GF-D8 (cell line): ENCODE measurements around the gene PLA2G2A.
"Not testable (repeated sequence)": the region's sequence is repeated elsewhere in the genome, so short reads cannot be mapped to it uniquely, and the experiment has no call there.

Source experiments
- DNase-seq: peaks from one replicate; lab custom pipeline; 2025; lab: John Stamatoyannopoulos, UW

Gene PLA2G2A

GRCh38 chr1:19979494-19979977 is at the start of gene PLA2G2A:
Gene PLA2G2A, minus strand, starts transcription at chr1:19979618. Its CDS starts 845 bp downstream, at chr1:19978773.
- no peak for DNase-seq

DNA sequence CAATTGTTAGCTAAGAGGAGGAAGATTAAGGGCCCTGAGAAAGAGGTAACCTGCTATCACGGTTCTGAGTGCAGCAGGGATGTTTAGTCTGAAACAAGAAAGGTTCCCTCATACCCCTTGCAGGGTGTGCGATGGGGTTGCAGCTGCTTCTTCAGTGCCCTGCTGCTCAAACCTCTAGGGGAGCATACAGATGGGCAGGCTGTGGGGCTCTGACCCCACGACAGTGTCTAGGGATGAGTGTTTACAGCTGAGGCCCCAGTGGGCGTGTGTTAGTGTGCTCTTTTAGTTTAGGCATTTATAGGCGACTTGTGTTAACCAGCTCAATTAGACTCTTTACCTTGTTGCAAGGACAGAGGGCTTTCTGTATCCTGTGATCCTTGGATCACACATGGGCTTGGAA is 49.3 kb upstream of the PLA2G2A start:
- no peak for DNase-seq

GRCh38 chr1:20028125-20028524 is 48.7 kb upstream of the PLA2G2A start:
- no peak for DNase-seq

- DNase-seq, result no peak
Observed at GRCh38 chr1:20017741-20018140, 38.3 kb upstream of the PLA2G2A start.

DNA sequence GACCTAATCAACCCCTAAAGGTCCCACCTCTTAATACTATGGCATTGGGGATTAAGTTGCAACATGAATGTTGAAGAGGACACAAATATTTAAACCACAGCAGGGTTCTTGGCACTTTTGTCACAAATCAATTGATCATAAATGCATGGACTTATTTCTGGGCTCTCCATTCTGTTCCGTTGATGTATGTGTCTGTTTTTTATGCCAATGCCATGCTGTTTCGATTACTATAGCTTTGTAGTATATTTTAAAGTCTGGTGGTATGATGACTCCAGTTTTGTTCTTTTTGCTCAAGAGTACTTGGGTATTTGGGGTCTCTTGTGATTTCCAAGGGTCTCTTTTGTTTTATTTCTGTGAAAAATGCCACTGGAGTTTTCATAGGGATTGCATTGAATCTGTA is 34.7 kb upstream of the PLA2G2A start:
- DNase-seq, result no peak

DNA sequence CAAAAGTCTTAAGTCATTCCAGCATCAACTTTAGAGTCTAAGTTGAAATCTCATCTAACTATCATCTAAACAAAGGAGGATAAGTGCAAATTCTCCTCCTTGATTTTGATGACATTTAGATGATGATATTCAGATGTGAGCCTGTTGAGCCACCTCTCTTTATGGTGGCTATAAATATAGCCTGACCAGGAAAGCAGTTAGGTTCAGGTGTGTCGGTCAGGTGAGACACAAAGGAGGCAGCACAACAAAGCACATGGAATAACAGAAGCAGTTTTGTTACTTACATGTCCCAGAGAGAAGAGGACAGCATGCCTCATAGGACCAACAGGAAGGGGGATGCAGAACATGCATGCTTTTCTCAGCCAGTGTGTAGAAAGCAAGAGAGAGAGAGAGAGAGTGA is 30.6 kb upstream of the PLA2G2A start:
- no peak for DNase-seq

- DNase-seq, result no peak
Observed at GRCh38 chr1:20009212-20009611, 29.8 kb upstream of the PLA2G2A start.

DNA sequence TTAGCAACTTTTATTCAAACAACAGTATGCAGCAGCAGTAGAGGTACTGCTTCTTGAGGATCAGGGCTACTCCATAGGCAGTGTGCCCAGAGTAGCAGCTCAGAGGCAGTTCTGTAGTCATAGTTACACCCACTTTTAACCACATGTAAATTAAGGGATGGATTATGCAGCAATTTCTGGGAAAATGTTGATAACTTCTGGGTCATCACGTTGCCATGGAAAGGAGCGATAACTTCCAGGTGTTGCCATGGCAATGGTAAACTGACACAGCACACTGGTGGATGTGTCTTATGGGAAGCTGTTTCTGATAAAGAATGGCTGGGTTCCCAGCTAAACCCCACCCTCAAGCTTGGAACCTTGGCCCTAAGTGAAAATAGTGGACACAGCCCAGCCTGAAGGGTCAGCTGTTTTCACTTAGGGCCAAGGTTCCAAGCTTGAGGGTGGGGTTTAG is 29.0 kb upstream of the PLA2G2A start:
- no peak for DNase-seq

DNA sequence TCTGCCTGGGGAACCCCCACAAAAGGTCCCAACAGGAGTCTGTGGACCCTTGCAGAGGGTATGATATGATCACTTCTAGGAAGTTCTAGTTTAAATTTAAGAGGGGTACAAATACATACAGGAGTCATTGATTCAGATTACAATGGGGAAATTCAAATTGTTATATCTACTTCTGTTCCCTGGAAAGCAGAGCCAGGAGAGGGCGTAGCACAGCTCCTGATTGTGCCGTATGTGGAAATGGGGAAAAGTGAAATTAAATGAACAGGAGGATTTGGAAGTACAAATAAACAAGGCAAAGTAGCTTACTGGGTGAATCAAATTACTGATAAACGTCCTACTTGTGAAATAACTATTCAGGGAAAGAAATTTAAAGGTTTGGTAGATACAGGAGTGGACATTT is 19.4 kb upstream of the PLA2G2A start:
- not testable (repeated sequence) for DNase-seq

DNA sequence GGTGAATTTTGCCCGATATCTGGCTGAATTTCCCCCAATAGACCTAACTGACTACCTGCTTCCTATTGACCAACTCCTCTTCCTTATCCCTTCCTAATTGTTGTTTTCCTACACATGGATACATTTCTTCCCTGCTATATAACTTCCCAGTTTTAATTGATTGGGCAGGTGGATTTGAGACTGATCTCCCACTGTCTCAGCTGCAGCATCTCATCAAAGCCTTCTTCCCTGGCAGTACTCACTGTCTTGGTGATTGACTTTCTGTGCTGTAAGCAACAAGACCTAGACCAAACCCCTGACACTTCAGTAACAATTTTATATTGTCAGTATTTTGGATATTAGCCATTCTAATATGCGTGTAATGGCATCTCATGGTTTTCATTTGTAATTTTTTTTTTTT is 11.3 kb upstream of the PLA2G2A start:
- DNase-seq, result no peak

- DNase-seq, result not testable (repeated sequence)
Observed at GRCh38 chr1:19990182-19990582, 10.8 kb upstream of the PLA2G2A start.

GRCh38 chr1:19988267-19989006 is 9.0 kb upstream of the PLA2G2A start:
- no peak for DNase-seq

- DNase-seq, result no peak
Observed at GRCh38 chr1:19987719-19988118, 8.3 kb upstream of the PLA2G2A start.

DNA sequence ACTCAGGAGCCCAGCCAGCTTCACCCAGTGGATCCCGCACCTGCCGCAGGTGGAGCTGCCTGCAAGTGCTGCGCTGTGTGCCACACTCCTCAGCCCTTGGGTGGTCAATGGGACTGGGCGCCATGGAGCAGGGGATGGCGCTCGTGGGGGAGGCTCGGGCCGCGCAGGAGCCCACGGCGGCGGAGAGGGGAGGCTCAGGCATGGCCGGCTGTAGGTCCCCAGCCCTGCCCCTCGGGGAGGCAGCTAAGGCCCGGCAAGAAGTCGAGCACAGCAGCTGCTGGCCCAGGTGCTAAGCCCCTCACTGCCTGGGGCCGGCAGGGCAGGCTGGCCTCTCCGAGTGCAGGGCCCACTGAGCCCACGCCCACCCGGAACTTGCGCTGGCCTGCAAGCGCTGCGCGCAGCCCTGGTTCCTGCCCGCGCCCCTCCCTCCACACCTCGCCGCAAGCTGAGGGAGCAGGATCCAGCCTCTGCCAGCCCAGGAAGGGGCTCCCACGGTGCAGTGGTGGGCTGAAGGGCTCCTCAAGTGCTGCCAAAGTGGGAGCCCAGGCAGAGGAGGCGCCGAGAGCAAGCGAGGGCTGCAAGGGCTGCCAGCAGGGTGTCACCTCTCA is 5.1 kb upstream of the PLA2G2A start:
- not testable (repeated sequence) for DNase-seq

DNA sequence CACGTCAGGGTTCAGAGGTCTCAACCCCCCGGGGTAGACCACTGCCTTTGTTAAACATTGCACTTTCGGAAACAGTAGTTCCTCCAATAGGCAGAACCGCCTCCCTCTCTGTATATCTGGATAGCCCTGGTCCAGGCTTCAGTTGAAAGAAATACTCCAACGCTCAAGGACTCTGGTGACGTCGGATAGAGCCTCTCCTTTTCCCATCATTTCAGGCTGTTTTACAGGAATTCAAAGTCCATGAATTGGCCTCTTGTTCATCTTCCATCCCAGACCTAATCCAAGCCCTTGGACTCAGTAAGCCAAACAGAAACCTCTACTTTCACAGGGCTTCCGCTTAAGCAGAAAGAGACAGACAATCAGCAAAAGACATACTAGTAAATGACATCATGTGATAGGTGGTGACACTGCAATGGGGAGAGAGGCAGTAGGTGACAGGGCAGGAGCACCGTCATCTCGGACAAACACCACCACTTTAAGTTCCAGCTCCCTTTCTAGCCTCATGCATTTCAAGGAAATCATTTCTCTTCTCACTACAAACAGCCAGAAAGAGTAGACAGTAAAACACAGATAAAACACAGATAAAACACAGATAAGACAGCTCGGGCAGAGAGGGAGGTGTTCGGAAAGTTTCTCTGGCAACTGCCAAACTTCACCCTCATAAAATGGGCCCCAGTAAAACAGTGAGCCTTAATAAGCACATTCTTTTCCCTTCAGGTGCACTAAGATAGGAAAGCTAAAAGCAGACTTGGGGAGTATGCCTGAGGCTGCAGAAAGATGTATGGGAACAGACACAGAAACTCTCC is 2.3 kb upstream of the PLA2G2A start:
- DNase-seq, result no peak

DNA sequence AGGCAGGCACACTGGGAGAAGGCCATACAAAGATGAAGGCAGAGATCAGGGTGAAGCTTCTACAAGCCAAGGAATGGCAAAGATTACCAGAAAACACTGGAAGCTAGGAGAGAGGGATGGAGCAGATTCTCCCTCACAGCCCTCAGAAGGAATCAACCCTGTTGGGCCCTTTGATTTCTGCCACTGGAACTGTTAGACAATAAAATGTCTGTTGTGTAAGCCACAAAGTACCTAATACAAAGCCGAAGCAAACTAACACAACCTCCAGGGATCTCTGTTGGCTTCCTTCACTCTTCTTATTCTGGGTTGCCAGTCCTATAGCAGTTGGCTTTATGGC is 1.7 kb upstream of the PLA2G2A start:
- no peak for DNase-seq

- DNase-seq, result no peak
Observed at GRCh38 chr1:19980314-19980713, 896 bp upstream of the PLA2G2A start.

DNA sequence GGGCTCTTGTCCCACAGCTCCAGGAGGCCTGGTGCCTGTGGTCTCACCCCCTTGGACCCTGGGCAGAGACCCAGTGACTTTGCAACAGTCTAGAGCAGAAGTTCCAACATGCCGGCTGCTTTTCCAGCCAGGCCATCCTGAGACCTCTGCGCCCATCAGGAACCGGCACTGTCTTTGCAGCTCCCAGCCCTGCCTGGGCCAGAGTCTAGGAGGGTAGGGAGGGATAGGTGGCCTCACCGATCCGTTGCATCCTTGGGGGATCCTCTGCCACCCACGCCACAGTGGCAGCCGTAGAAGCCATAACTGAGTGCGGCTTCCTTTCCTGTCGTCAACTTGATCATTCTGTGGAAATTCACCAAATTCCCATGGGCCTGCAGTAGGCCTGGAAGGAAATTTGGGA is 1.3 kb downstream of the PLA2G2A start:
- no peak for DNase-seq

- DNase-seq, result no peak
Observed at GRCh38 chr1:19976317-19977003, 3.0 kb downstream of the PLA2G2A start.

DNA sequence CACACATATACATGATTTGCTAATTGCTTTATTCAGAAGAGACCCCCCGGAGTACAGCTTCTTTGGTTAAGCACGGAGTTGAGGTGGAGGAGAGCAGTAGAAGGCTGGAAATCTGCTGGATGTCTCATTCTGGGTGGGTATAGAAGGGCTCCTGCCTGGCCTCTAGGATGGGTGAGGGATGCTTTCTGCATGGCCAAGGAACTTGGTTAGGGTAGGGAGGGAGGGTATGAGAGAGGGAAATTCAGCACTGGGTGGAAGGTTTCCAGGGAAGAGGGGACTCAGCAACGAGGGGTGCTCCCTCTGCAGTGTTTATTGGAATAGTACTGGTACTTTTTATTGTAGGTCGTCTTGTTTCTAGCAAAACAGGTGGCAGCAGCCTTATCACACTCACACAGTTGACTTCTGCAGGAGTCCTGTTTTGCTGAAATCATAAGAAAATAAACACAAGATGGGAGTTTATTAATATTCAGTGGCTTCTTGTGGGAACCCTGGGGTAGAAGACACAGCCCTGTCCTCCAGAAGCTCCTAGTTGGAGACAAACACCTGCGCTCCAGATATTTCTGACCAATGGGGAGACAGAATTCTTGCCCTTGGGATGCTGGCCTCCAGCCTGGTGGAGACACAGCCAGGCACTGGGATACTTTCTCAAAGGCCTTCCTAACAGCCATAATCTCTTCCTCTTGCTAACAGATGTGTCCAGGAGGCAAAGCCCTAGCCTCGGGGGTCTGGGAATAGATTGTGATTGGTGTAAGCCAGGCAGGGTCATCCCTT is 3.8 kb downstream of the PLA2G2A start:
- DNase-seq, result no peak

GRCh38 chr1:19974822-19975416 is 4.5 kb downstream of the PLA2G2A start:
- no peak for DNase-seq
